Stimulated activated CD4-positive, alpha-beta T cell treated with anti-CD3 and anti-CD28 coated beads, TNF-alpha, amount 100 ng/mL, for 4 hours (primary cell): ENCODE results near the gene NEURL4.
"Not testable (repeated sequence)": the region's sequence is repeated elsewhere in the genome, so short reads cannot be mapped to it uniquely, and the experiment has no call there.

ENCODE experiments used
- DNase-seq, 3 experiments: peaks; one replicate each; pipeline ENCODE4 v3.0.0-alpha.2; 2020; ENCODE audit warnings: low read depth in 3 of 3

NEURL4 gene

GRCh38 chr17:7347630-7348477 is 18.7 kb upstream of the NEURL4 start:
- DNase-seq = no peak

- no peak for DNase-seq
Observed at GRCh38 chr17:7346761-7347614, 17.9 kb upstream of the NEURL4 start.

GRCh38 chr17:7343250-7343649 is 14.1 kb upstream of the NEURL4 start:
- DNase-seq = no peak

GRCh38 chr17:7341842-7342241 is 12.7 kb upstream of the NEURL4 start:
- no peak for DNase-seq

GRCh38 chr17:7340179-7340578 is 11.0 kb upstream of the NEURL4 start:
- DNase-seq = no peak

- DNase-seq = not testable (repeated sequence)
Observed at GRCh38 chr17:7337600-7337999, 8.5 kb upstream of the NEURL4 start.

- peak; percentile 74 to 78 (median 75) for DNase-seq
Observed at GRCh38 chr17:7336240-7337175, 7.4 kb upstream of the NEURL4 start, which contains the start of gene ACAP1. Gene ACAP1 (plus strand): TSS chr17:7336529. CDS start chr17:7336735, 206 bp downstream.

GRCh38 chr17:7335765-7336164 is 6.6 kb upstream of the NEURL4 start:
- not testable (repeated sequence) for DNase-seq

GRCh38 chr17:7334938-7335538 is 5.9 kb upstream of the NEURL4 start:
- DNase-seq = no peak

GRCh38 chr17:7332600-7333069 is 3.5 kb upstream of the NEURL4 start:
- not testable (repeated sequence) for DNase-seq

- no peak for DNase-seq
Observed at GRCh38 chr17:7332111-7332510, 3.0 kb upstream of the NEURL4 start.

- DNase-seq = no peak
Observed at GRCh38 chr17:7330638-7331015, 1.5 kb upstream of the NEURL4 start.

GRCh38 chr17:7329997-7330637 is 982 bp upstream of the NEURL4 start:
- DNase-seq = peak; percentile 57 to 65 (median 61)

GRCh38 chr17:7329374-7329996 is 350 bp upstream of the NEURL4 start:
- DNase-seq = peak; percentile 90 to 92 (median 92)

GRCh38 chr17:7328009-7328408 is 1.1 kb downstream of the NEURL4 start:
- DNase-seq = no peak

GRCh38 chr17:7327501-7327900 is 1.6 kb downstream of the NEURL4 start:
- no peak for DNase-seq

- no peak for DNase-seq
Observed at GRCh38 chr17:7327056-7327455, 2.1 kb downstream of the NEURL4 start.

- DNase-seq = no peak
Observed at GRCh38 chr17:7326186-7326585, 2.9 kb downstream of the NEURL4 start.

- DNase-seq = no peak
Observed at GRCh38 chr17:7325031-7325528, 4.1 kb downstream of the NEURL4 start.

- DNase-seq = no peak
Observed at GRCh38 chr17:7324438-7324779, 4.7 kb downstream of the NEURL4 start.
